Hematopoietic multipotent progenitor cell (in vitro differentiated cells): ENCODE measurements around the gene CFAP97. TPM values are rescaled to one million over a fixed set of nuclear protein-coding genes. Genes with fewer than 3 reads are reported as not detected.
"Not testable (repeated sequence)": the region's sequence is repeated elsewhere in the genome, so short reads cannot be mapped to it uniquely, and the experiment has no call there.

Experiments
- DNase-seq, 3 donors: peaks; one replicate each; pipeline ENCODE4 v3.0.0-alpha.2; 2011 to 2015; ENCODE audit warnings: low read depth in 2 of 3, low spot score in 2 of 3
- total RNA-seq: library from RNA; depleted of rRNA; stranded (reverse); fragments of >200 nt; gene quantifications from one replicate; pipeline ENCODE4 v1.2.3, GENCODE V29; 2012

The CFAP97 gene
- 10.0 TPM for total RNA-seq

DNA sequence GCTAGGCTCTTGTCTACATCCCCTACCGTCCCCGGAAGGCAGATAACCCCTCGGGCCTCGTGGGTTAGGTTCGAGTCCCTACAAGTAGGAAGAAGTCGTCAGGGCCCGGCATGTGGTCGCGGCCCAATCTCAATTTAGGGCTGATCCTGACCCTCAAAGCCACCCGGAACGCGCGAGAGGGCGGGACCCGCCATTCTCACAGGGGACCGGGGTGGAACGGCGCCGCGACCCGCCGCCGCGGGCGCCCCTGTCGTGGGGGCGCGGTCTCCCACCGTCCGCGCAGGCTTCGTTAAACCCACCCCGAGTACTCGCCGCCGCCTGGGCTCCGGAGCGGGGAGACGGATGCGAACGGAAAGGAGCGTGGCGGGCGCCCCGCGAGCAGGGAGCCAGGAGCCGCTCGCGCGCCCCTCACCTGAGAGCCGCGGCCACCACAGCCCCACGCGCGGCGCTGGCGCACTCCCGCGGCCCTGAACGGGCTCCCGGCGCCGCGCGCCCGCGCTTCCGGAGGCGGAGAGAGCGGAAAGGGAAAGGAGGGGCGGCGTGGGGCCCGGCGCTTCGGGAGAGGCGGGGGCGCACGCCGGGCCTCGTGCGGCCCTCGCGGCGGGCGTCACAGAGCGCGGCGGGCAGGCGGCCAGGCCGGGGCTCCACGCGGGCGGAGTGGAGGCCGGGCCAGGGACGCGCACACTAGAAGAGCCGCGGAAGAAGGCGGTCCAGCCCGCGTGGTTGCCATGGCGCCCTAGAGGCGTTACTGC lies at the start of gene CFAP97:
Gene CFAP97, minus strand, starts transcription at position 515 of the 752 bp plus-strand sequence. CDS start 12,804 bp downstream, outside the sequence.
- DNase-seq: peak; percentile 77 to 88 (median 87)

DNA sequence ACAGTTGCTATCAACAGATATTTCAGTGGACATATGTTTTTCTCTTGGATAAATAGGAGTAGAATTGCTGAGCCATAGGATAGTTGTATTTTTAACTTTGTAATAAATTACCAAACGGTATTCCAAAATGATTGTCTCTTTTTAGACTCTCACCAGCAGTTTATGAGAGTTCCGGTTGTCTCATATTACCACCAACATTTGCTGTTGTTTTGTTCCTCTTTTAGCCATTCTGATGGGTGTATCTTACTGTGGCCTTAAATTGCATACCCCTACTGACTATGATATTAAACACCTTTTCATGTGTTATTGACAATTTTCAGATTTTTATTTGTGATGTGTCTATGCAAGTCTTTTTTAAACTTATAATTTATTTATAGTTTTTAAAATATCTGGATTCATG lies 45.3 kb upstream of the CFAP97 start:
- no peak for DNase-seq

DNA sequence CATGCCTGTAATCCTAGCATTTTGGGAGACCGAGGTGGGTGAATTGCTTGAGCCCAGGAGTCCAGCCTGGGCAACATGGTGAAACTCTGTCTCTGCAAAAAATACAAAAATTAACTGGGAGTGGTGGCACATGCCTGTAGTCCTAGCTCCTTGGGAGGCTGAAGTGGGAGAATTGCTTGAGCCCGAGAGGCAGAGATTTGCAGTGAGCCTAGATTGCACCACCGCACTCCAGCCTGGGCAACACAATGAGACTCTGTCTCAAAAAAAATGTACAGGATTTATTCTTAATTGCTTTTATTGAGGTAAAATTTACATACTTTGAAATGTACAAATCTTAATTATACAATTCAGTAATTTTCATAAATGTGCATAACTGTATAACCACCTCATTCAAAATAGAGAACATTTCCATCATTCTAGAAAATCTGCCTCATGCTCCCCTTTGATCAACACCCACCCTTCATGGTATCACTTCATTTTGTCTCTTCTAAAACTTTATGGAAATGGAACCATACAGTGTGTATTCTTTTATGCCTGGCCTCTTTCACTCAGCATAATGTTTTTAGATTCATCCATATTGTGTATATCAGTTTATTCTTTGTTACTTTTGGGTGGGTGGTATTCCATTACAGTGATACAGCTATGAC lies 44.7 kb upstream of the CFAP97 start:
- DNase-seq: no peak

DNA sequence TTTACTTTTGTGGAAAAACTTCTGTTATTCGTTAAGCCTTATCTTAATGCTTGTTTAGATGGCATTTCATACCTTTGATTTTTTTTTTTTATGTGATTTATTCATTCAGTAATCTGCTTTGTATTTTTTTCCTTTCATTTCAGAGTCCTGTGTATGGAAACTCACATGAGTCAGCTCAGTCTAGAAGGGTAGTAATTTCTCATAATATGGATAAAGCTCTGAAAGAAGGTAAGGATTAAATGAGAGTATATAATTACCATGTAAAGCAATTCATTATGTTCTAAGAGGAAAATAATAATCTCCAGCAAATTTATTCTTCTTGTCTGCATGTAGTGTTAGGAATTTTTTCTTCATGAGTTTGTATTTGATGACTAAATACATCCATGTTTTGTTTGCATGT lies 43.4 kb upstream of the CFAP97 start:
- no peak for DNase-seq

DNA sequence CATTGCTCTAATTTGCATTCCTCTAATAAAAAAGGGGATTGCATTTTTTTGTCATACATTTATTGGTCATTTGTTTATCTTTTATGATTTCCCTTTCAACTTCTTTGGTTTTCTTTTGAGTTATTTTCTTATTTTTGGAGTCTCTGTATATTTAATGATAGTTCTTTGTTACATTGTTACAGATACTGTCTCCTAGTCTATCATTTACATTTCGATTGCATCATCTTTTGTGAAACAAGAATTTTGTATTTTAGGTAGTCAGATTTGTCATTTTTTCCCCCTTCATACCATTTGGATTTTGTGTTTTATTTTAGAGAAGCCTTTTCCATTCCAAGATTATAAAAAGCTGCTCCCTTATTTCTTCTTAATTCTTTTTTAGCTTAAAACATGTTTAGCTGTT lies 42.7 kb upstream of the CFAP97 start:
- DNase-seq: no peak

DNA sequence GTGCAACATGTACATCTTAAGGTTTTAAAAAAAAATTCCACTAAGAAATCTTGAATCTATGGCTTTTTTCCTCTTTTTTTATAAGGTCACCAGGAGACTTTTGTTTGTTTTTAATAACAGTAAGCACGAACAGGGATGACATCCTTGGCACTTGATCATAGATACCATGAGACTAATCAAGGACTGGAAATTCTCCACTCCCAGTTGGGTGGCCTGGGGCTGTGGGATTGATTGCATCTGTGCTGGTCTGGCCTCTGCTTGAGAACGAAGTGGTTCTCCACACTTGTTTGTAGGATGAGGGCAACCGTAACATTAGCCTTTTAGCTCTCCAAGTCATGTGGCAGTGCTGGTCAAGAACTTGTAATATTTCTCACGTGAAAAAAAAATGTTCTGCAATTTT lies 41.0 kb upstream of the CFAP97 start:
- DNase-seq: no peak

DNA sequence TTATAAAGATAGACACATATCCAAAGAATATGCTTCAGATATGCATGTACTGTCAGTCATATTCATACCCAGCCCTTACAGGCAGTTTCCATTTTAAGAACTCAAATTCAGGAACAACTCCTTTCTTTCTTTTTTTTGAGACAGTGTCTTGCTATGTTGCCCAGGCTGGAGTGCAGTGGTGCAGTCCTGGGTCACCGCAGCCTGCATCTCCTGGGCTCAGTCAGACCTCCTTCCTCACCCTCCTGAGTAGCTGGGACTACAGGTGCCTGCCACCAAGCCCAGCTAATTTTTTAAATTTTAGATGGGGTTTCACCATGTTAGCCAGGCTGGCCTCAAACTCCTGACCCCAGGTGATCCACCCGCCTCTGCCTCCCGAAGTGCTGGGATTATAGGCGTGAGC lies 40.1 kb upstream of the CFAP97 start:
- no peak for DNase-seq

DNA sequence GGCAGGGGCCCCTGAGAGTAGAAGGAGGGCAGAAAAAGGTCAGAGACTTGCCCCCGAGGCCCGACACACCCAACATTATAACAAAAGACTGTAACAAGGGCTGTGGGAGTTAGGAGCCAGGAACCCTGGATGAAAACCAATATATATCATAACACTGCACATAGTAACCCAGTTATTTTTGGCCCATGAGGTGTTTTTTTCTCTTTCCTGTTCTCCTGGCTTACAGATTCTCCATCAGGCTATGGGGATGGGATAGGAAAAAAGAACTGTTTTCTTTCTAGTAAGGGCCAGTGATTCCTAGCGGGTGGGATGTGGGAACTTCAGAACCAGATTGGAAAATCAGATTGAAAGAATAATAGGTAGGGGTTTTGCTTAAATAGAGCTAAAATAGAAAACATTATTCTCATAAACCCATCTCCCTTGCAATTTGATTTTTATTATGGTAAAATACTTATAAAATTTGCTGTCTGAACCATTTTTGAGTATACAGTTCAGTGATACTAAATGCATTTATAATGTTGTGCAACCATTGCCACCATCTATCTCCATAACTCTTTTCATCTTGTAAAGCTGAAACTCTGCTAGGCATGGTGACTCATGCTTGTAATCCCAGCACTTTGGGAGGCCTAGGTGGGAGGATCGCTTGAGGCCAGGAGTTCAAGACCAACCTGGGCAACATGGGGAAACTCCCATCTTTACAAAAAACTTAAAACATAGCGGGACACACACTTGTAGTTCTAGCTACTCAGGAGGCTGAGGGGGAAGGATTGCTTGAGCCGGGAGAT lies 39.1 kb upstream of the CFAP97 start:
- DNase-seq: no peak

DNA sequence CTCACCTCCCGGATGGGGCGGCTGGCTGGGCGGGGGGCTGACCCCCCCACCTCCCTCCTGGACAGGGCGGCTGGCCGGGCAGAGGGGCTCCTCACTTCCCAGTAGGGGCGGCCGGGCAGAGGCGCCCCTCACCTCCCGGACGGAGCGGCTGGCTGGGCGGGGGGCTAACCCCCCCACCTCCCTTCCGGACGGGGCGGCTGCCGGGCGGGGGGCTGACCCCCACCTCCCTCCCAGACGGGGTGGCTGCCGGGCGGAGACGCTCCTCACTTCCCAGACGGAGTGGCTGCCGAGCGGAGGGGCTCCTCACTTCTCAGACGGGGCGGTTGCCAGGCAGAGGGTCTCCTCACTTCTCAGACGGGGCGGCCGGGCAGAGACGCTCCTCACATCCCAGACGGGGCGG lies 36.7 kb upstream of the CFAP97 start:
- DNase-seq: not testable (repeated sequence)

DNA sequence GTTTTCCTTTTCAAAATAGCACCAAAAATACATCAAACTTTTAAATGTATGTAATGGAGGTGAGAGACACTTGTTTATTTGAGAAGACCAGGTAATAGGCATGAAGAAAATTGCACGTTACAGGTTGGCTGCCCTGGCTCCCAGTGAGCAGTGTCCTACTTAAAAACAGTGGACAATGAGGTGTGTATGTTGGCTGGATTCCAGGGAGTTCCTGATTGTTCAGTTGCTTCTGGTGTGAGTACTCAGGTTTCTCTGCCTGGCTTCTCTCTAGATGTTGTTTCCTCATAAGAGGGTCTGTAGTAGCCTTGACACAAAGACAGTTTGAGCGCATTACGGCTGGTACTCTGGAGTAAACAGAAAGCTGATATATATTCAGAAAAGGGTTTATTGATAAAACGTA lies 35.0 kb upstream of the CFAP97 start:
- DNase-seq: no peak

DNA sequence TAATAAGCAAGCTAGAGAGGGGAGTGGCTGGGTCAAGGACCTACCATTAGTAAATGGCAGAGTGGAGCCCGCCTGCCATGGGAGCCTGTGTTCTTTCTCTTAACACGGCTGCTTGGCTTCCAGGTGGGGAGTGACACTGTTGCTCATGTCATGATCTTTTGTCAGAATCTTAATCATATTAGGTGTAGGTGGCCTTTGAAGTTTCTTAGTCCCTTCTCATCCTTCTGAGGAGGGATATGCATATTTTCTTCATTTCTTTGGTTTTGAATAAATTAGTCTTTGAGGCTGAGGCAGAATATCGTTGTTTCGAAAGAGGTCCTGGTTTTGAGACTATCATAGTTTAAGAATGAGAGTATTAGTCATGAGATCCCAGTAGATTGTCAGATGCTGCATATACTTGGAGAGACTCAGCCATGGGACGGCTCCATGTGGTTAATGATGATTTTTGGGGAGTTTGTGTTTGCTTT lies 34.4 kb upstream of the CFAP97 start:
- DNase-seq: no peak

DNA sequence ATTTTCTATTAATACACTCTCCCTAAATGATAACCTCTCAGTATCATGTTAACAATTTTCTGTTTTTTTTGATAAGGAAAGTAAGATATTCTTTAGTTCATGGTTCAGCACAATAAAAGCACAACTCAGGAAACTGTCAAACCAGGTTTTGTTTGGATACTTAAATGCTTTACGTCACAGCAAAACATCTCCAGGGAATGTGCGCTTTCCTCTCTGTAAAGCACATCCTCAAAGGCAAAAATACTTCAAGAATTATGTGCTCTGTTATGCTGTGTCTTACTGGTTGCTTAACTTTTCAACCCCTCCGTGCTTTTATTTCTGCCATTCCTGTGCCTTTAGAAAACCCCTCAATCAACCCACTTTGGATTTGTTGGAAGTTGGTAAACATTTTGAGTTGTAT lies 33.4 kb upstream of the CFAP97 start:
- no peak for DNase-seq

DNA sequence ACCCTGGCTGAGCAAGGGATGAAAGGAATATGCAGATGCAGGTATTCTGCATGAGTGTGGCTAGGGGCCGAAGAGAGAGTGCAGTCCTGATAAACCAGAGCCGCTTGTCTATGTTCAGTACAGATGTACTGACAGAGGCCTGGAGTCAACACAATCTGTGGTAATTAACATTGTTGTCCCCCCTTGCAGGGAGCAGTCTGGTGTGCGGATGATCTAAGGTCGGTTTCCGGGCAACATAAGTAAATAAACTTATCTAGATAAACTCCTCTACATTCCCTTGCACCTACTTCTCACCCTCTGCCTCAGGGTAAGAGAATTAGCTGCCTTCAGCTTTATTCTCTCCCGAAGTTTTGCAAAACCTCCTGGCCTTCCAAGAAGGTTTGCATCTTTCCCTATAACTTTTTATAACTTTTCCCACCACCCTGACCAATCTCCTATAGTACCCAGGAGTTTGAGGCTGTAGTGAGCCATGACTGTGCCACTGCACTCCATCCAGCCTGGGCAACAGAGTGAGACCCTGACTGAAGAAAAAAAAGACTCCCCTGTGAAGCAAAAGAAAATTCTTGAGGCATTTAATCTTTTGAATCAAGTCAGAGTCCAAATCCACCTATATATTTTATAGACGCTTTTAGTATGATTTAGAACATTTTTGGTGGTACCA lies 32.2 kb upstream of the CFAP97 start:
- DNase-seq: no peak

DNA sequence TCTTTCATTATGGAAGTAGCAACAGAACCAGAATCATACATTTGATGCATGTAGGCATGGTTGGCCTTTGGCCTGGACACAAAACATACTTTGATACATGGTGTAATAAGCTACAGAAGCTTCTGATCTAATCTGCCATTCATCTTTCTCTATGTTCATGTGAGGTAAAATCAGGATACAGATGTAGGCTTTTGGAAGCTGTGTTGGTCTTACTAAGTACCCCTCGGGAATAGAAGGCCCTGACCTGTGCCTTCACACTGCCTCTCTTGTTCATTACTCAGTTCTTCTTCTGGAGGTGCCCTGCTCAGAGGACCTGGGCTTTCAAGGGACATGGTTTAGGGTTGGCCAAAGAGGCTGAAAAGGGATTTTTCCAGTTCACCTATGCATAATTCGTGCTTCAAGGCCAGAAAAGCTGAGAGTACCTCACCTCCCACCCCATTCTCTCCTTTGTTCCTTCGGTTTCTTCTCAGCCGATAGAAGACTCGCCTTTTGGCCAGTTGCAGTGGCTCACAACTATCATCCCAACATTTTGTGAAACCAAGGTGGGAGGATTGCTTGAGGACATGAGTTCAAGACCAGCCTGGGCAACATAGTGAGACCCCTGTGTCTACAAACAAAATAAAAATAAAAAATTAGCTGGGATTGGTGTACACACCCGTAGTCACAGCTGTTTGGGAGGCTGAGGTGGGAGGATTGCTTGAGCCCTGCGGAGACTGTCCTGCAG lies 31.5 kb upstream of the CFAP97 start:
- no peak for DNase-seq

DNA sequence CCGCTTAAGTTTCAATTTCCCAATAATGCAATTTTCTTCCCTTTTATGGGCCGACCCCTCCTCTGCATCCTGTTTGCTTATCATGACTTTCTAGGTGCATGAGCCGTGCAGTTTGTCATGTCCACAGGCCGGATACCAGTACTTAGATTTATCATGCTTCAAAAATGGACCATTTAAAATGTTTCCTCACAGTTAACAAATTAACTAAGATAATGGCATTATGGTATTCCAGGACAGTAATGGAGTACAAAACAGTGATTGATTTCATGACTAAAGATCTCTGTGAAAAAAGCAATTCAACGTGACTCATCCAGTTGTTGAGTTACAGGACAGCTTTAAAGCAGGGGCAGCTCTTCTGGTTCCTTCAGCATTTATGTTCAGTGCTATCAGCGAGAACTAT lies 28.6 kb upstream of the CFAP97 start:
- DNase-seq: no peak

DNA sequence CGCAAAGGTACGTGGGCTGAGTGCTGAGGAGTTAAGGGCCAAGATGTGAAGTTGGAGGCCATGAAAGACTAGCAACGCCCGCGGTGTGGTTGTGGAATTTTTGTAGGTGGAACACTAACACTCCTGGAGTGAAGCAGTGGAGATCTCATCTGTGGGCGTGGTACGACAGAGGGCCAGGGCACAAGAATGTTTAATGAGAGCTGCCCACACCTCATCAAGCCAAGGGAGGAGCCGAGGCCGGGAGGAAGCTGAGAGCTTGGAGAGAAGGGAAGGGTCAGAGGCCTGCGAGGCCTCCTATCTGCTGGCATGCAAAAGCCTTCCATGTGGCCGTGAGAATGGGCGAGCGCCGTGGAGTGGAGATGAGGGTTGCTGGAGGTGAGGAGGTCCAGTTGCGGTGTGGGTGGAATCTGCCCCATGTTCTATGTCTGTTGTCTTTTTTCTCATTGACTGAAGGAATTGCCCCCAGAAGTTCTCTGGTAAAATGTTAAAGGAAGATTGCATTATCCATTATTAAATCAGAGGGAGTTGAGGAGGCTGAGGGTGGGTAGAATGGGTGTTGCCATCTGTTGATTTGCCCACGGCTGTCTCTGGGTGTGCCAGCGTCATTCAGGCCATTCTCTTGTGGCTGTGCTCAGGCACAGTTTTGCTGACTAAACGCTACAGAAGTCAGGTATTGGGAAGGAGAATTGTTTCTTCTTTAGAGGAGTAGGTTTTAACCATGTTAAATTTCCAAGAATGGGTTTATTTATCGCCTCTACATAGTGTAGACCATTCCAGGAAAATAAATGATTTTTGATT lies 25.4 kb upstream of the CFAP97 start:
- DNase-seq: no peak

DNA sequence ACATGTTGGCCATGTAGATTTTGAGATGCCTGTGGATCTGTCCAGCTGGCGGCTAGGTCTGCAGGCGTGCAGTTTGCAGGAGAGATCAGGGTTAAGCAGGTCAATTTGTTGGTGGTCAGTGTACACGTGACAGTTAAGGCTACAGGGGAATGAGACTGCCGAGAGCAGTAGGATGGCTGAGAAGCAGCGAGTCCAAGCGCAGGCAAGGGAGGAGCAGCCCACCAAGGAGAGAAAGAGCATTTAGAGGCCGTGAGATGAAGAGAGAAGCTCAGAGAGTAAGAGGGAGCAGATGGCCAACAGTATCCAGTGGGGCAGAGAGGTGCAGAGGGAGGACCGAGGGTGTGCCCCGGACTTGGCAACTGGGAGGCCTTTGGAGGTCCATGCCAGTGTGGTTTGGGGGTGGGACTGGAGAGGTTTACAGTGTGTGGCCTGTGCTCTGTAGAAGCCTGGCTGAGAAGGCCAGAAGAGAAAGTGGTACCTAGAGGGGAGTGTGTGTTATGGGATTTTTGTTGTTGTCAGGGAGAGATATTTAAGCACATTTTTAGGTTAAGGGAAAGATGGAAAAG lies 24.0 kb upstream of the CFAP97 start:
- DNase-seq: no peak

DNA sequence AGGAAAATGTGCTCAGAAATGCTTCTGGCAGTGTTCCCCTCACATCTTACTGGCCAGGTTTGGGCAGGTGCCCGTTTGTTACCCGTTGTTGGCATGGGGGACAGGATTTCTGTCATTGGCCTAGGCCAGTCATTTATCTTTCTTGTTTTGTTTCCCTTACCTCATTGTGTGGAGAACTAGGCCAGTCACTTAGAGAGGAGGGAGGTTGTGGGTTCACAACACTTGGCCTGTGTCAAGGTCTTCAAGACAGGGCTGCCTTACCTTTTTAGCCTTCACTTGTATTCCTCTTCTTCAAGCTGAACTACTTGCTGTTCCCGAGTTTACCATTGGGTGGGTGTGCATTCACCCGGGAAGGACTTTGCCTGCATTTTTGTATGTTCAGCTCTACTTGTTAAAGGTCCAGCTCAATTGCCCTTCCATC lies 23.3 kb upstream of the CFAP97 start:
- DNase-seq: peak in 1 of 3 donors; percentile 10

DNA sequence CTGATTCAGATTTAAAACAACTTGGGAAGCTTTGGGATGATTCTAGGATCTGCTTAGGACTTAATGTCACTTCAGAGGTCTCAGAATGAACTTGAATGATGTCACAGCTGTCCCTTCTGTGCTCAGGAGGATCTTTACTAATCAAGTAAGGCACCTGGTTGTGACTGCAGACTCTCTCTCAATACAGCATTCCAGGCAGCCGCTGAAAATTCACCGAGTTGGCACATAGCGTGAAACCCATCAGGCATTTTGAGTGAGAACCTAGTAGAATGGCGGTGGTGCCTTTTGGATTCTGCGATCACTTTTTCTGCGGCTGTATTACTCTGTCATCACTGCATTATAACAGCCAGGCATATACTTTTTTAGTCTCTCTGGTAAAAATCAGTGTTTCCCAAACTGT lies 22.1 kb upstream of the CFAP97 start:
- no peak for DNase-seq
